Natural killer cell (primary cell): ENCODE data around the gene GMPPA. TPM values are rescaled to one million over a fixed set of nuclear protein-coding genes. Genes with fewer than 3 reads are reported as not detected.

ENCODE experiments used
- ATAC-seq, 3 donors: fragments of 150-1000 bp in 2 of 3; fragments of 200-7000 bp in 1 of 3; cut with Tn5 transposase; 1 replicate in 1 of 3; 2 replicates in 2 of 3; pipeline ENCODE4 v1.10.0; 2021; ENCODE audit warnings: mild to moderate bottlenecking in 2 of 3, moderate library complexity in 2 of 3
- DNase-seq, 2 donors: peaks; one replicate each; pipeline versions ENCODE4 v3.0.0 to v3.0.0-alpha.2; 2013 to 2021; ENCODE audit warnings: mixed read lengths in 1 of 2
- H3K27ac ChIP-seq: one replicate; pipeline ENCODE4 v1.5.1; 2013; ENCODE audit warnings: mild to moderate bottlenecking, low read length
- H3K27me3 ChIP-seq: one replicate; pipeline ENCODE4 v1.6.1; 2013; ENCODE audit warnings: low read length; ENCODE audit not compliant: control insufficient read depth, insufficient read depth
- H3K36me3 ChIP-seq: one replicate; pipeline ENCODE4 v1.6.1; 2013; ENCODE audit warnings: low read length; ENCODE audit not compliant: control insufficient read depth, insufficient read depth
- H3K4me1 ChIP-seq: one replicate; pipeline ENCODE4 v1.6.1; 2013; ENCODE audit warnings: low read length; ENCODE audit not compliant: control insufficient read depth, insufficient read depth
- H3K4me3 ChIP-seq: one replicate; pipeline ENCODE4 v1.5.1; 2013; ENCODE audit warnings: low read length
- H3K9me3 ChIP-seq: one replicate; pipeline ENCODE4 v1.6.1; 2013; ENCODE audit warnings: low read length; ENCODE audit not compliant: control insufficient read depth, insufficient read depth
- H3K27ac Mint-ChIP-seq, 2 donors: one replicate each; pipeline ENCODE4 v1.8.0; 2022; ENCODE audit warnings: mild to moderate bottlenecking in 2 of 2, mixed read lengths in 2 of 2, moderate library complexity in 1 of 2
- H3K27me3 Mint-ChIP-seq, 2 donors: one replicate each; pipeline ENCODE4 v1.8.0; 2022; ENCODE audit warnings: low read depth in 2 of 2, mixed read lengths in 2 of 2
- H3K36me3 Mint-ChIP-seq: one replicate; pipeline ENCODE4 v1.8.0; 2022; ENCODE audit warnings: mixed read lengths
- H3K4me1 Mint-ChIP-seq, 2 donors: one replicate each; pipeline ENCODE4 v1.8.0; 2022; ENCODE audit warnings: mixed read lengths in 2 of 2
- H3K4me3 Mint-ChIP-seq: one replicate; pipeline ENCODE4 v1.8.0; 2022; ENCODE audit warnings: mild to moderate bottlenecking, moderate library complexity, mixed read lengths
- H3K9me3 Mint-ChIP-seq, 2 donors: one replicate each; pipeline ENCODE4 v1.8.0; 2022; ENCODE audit warnings: mixed read lengths in 2 of 2
- CTCF ChIP-seq: fragments of 200-600 bp; IDR thresholded peaks from one replicate; pipeline ENCODE4 v1.8.0; 2022; ENCODE audit warnings: antibody characterized with exemption
- WGBS: methylation state at CpG from one replicate; pipeline ENCODE4 v1.1.7; 2013; ENCODE audit warnings: missing lambda C conversion rate; ENCODE audit not compliant: insufficient coverage; 5-methylcytosine and 5-hydroxymethylcytosine counted together
- intact Hi-C: fragments of 100-400 bp; cut with micrococcal nuclease; formaldehyde crosslinking; loops from one replicate; pipeline ENCODE4 v1.14.2; 2022
- total RNA-seq, 4 donors: library from RNA; stranded (reverse); fragments of 120-200 nt in 1 of 4; gene quantifications; one replicate each; pipeline versions ENCODE4 v1.2.3 to v1.2.4, GENCODE V29; 2013 to 2022

GMPPA gene
- total RNA-seq, 3 donors from 2014 or later (not counting 1 experiment from before 2014, with no cell fraction given), result 27.6 to 36.3 (median 33.8) TPM

GRCh38 chr2:219464286-219465032, 34.2 kb upstream of the GMPPA start:
- Mint-ChIP-seq H3K27ac (no peak overlapping the region), H3K27me3 (peaks cover 0 to 3% of the 10 kb centered on the region in 2 donors), H3K9me3 (no peaks in the 10 kb centered on the region), H3K36me3 (no peaks in the 10 kb centered on the region), H3K4me1 (no peaks in the 10 kb centered on the region), H3K4me3 (no peak overlapping the region)
- Histone ChIP-seq H3K4me1 (no peaks in the 10 kb centered on the region), H3K4me3 (no peak overlapping the region), H3K9me3 (no peaks in the 10 kb centered on the region), H3K27me3 (no peaks in the 10 kb centered on the region), H3K36me3 (no peaks in the 10 kb centered on the region), H3K27ac (no peak overlapping the region)
- no peak for TF ChIP-seq CTCF
- ATAC-seq (no peak), DNase-seq (no peak)
- intact Hi-C loops, result no loop called here
- 94% methylated on average over 20 of the region's 21 CpGs for WGBS

DNA sequence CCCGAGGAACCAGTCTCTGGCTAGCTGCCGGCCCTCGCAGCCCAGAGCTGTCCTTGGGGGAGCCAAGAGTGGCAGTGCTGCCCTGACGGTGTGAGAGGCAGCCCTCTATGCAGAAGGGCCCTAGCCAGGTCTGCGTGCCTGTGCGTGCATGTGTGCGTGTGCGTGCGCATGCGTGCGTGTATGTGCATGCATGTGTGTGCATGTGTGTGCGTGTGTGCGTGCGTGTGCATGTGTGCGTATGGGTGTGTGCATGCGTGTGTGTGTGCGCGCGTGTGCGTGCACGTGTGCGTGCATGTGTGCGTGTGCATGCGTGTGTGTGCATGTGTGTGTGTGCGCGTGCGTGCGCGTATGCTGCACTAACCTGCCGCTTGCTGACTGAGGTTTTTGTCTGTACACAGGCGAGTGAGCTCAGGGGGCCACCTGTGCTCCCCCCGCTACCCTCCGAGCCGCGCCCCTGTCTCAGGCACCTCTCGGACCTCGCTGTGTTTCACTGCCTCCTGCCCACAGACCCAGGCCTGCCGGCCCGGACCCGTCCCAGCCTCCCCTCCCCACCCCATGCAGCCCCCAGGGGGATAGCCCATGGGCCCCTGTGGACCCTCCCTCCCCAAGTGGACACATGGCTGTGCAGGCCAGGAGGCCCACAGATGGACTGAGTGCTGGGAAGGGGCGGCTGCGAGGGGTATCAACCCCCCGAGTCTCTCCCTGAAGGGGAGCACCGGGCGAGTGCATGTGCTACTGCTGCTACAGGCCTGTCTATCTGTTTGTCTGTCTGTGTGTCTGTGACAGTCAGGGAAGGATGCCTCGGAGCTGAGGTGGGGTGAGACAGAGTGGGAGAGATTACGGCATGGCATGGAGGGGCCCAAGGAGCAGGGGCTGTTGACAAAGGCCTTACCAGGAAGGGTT, 32.8 kb upstream of the GMPPA start:
- no peaks in the 10 kb centered on the region for H3K4me1 Mint-ChIP-seq
- no peak overlapping the region for H3K27ac ChIP-seq
- no peaks in the 10 kb centered on the region for H3K9me3 Mint-ChIP-seq
- WGBS, result 90% methylated on average over 47 of the region's 47 CpGs
- TF ChIP-seq CTCF, result no peak
- no peak overlapping the region for H3K27ac Mint-ChIP-seq
- H3K4me3 Mint-ChIP-seq, result no peak overlapping the region
- intact Hi-C loops, result no loop called here
- no peak overlapping the region for H3K4me3 ChIP-seq
- no peaks in the 10 kb centered on the region for H3K9me3 ChIP-seq
- H3K27me3 ChIP-seq, result no peaks in the 10 kb centered on the region
- DNase-seq (no peak), ATAC-seq (no peak)
- no peaks in the 10 kb centered on the region for H3K4me1 ChIP-seq
- no peaks in the 10 kb centered on the region for H3K36me3 Mint-ChIP-seq
- H3K27me3 Mint-ChIP-seq, result peaks cover 0 to 3% of the 10 kb centered on the region in 2 donors
- H3K36me3 ChIP-seq, result no peaks in the 10 kb centered on the region

GRCh38 chr2:219466816-219467735, 31.6 kb upstream of the GMPPA start:
- no peaks in the 10 kb centered on the region for H3K36me3 ChIP-seq
- intact Hi-C loops, result no loop called here
- no peaks in the 10 kb centered on the region for H3K27me3 ChIP-seq
- H3K4me1 ChIP-seq, result no peaks in the 10 kb centered on the region
- Mint-ChIP-seq H3K27me3 (peaks cover 0 to 3% of the 10 kb centered on the region in 2 donors), H3K4me1 (no peaks in the 10 kb centered on the region), H3K36me3 (no peaks in the 10 kb centered on the region), H3K27ac (no peak overlapping the region), H3K4me3 (no peak overlapping the region), H3K9me3 (no peaks in the 10 kb centered on the region)
- 87% methylated on average over 28 of the region's 28 CpGs for WGBS
- DNase-seq (no peak), ATAC-seq (no peak)
- no peaks in the 10 kb centered on the region for H3K9me3 ChIP-seq
- TF ChIP-seq CTCF, result no peak
- H3K27ac ChIP-seq, result no peak overlapping the region
- H3K4me3 ChIP-seq, result no peak overlapping the region
